GM23338 (cell line): ENCODE measurements around the gene FBXW7. TPM values are rescaled to one million over a fixed set of nuclear protein-coding genes. Genes with fewer than 3 reads are reported as not detected.

Experiments
- ATAC-seq: fragments of 200-7000 bp; cut with Tn5 transposase; 3 replicates; pipeline ENCODE4 v1.9.1; 2020
- DNase-seq: peaks from one replicate; pipeline ENCODE4 v3.0.0-alpha.2; 2015; ENCODE audit warnings: low spot score
- H2AFZ ChIP-seq: fragments of 200-600 bp; sonication (generic); 2 replicates; pipeline ENCODE4 v1.8.0; 2016; ENCODE audit warnings: antibody characterized with exemption, mild to moderate bottlenecking, moderate library complexity
- H3F3A ChIP-seq: fragments of 200-600 bp; sonication (generic); replicated peaks from 2 replicates; pipeline ENCODE4 v1.8.0; 2017; ENCODE audit warnings: antibody characterized with exemption, mixed run types, low read depth
- H3K27ac ChIP-seq: fragments of 200-600 bp; sonication (generic); 2 replicates; pipeline ENCODE4 v1.6.1; 2016; ENCODE audit warnings: low read depth
- H3K27me3 ChIP-seq: fragments of 200-600 bp; sonication (generic); 2 replicates; pipeline ENCODE4 v1.8.0; 2016; ENCODE audit warnings: mild to moderate bottlenecking, mixed run types, moderate library complexity; ENCODE audit not compliant: insufficient read depth
- H3K36me3 ChIP-seq: fragments of 200-600 bp; sonication (generic); 2 replicates; pipeline ENCODE4 v1.8.0; 2016; ENCODE audit warnings: mild to moderate bottlenecking; ENCODE audit not compliant: insufficient read depth
- H3K4me1 ChIP-seq: fragments of 200-600 bp; sonication (generic); 2 replicates; pipeline ENCODE4 v1.8.0; 2016; ENCODE audit warnings: mild to moderate bottlenecking, moderate library complexity; ENCODE audit not compliant: insufficient read depth
- H3K4me2 ChIP-seq: fragments of 200-600 bp; sonication (generic); 2 replicates; pipeline ENCODE4 v1.7.1; 2017; ENCODE audit warnings: mixed run types
- H3K4me3 ChIP-seq: fragments of 200-600 bp; sonication (generic); 2 replicates; pipeline ENCODE4 v1.6.1; 2016; ENCODE audit warnings: mixed run types
- H3K79me2 ChIP-seq: fragments of 200-600 bp; sonication (generic); replicated peaks from 2 replicates; pipeline ENCODE4 v1.8.0; 2017; ENCODE audit warnings: mild to moderate bottlenecking; ENCODE audit not compliant: insufficient read depth
- H3K9me2 ChIP-seq: fragments of 200-600 bp; sonication (generic); 2 replicates; pipeline ENCODE4 v1.8.0; 2017; ENCODE audit not compliant: insufficient read depth
- H4K20me1 ChIP-seq: fragments of 200-600 bp; sonication (generic); replicated peaks from 2 replicates; pipeline ENCODE4 v1.8.0; 2017; ENCODE audit warnings: mild to moderate bottlenecking; ENCODE audit not compliant: insufficient read depth
- H3K27ac Mint-ChIP-seq: 2 replicates; pipeline ENCODE4 v1.8.0; 2020; ENCODE audit warnings: inconsistent platforms, mild to moderate bottlenecking, moderate library complexity, mixed read lengths
- H3K27me3 Mint-ChIP-seq: 3 replicates; pipeline ENCODE4 v1.8.0; 2022; ENCODE audit warnings: low read depth, mild to moderate bottlenecking, moderate library complexity, mixed read lengths, inconsistent platforms; ENCODE audit not compliant: insufficient read depth, poor library complexity
- H3K36me3 Mint-ChIP-seq: 3 replicates; pipeline ENCODE4 v1.8.0; 2021; ENCODE audit warnings: low read depth, mild to moderate bottlenecking, inconsistent platforms, moderate library complexity, mixed read lengths
- H3K4me1 Mint-ChIP-seq: 3 replicates; pipeline ENCODE4 v1.8.0; 2020; ENCODE audit warnings: mild to moderate bottlenecking, inconsistent platforms, mixed read lengths
- H3K4me3 Mint-ChIP-seq: 3 replicates; pipeline ENCODE4 v1.8.0; 2021; ENCODE audit warnings: moderate library complexity, mild to moderate bottlenecking, inconsistent platforms, mixed read lengths
- H3K9me3 Mint-ChIP-seq: 3 replicates; pipeline ENCODE4 v1.8.0; 2020; ENCODE audit warnings: moderate library complexity, mild to moderate bottlenecking, inconsistent platforms, mixed read lengths
- CREB1 ChIP-seq: fragments of 250-450 bp; sonication (Bioruptor Pico); IDR thresholded peaks from 2 replicates; pipeline ENCODE4 v1.5.0; 2020; ENCODE audit warnings: low read depth, mild to moderate bottlenecking, moderate library complexity
- EZH2 ChIP-seq: fragments of 200-600 bp; sonication (generic); IDR thresholded peaks from one replicate; pipeline ENCODE4 v1.8.0; 2017; ENCODE audit warnings: antibody characterized with exemption, mild to moderate bottlenecking, low read depth; ENCODE audit not compliant: unreplicated experiment
- JUNB ChIP-seq: IDR thresholded peaks from one replicate; pipeline ENCODE4 v1.6.1; 2016; ENCODE audit warnings: antibody characterized with exemption; ENCODE audit not compliant: unreplicated experiment
- POLR2AphosphoS5 ChIP-seq: IDR thresholded peaks from 2 replicates; pipeline ENCODE4 v1.6.1; 2016; ENCODE audit warnings: antibody characterized with exemption, low read depth
- ZNF114 ChIP-seq: fragments of 250-450 bp; sonication (Bioruptor Pico); IDR thresholded peaks from 2 replicates; pipeline ENCODE4 v1.5.0; 2020; ENCODE audit warnings: mild to moderate bottlenecking, moderate library complexity
- ZNF331 ChIP-seq: fragments of 250-450 bp; sonication (Bioruptor Pico); IDR thresholded peaks from 2 replicates; pipeline ENCODE4 v1.5.0; 2020; ENCODE audit warnings: low read depth, mild to moderate bottlenecking, moderate library complexity
- polyA plus RNA-seq: library from polyadenylated mRNA; unstranded; fragments of >200 nt; fragmentation: Nextera tagmentation; extraction: Ambion mirVana; gene quantifications from 2 replicates; pipeline ENCODE4 v1.2.1, GENCODE V29; 2016
- total RNA-seq: library from RNA; depleted of rRNA; stranded (reverse); fragments of >200 nt; shearing (Covaris generic); gene quantifications from 2 replicates; pipeline ENCODE4 v1.2.3, GENCODE V29; 2014
- TF ChIP-seq, protein P1 (sequence below), 2 experiments: fragments of 200-600 bp in 1 of 2; sonication (generic) in 1 of 2; conservative IDR thresholded peaks; 2 replicates each; pipeline versions ENCODE4 v1.5.1 to v1.6.1; 2016 to 2017; ENCODE audit warnings: antibody characterized with exemption in 2 of 2, low read depth in 2 of 2, mild to moderate bottlenecking in 2 of 2, moderate library complexity in 1 of 2
- TF ChIP-seq, protein P2 (sequence below): IDR thresholded peaks from 2 replicates; pipeline ENCODE4 v1.6.1; 2016; ENCODE audit warnings: antibody characterized with exemption

The FBXW7 gene
- total and polyA plus RNA-seq, 2 experiments from 2014 or later, result 25.8 to 34.7 TPM

DNA sequence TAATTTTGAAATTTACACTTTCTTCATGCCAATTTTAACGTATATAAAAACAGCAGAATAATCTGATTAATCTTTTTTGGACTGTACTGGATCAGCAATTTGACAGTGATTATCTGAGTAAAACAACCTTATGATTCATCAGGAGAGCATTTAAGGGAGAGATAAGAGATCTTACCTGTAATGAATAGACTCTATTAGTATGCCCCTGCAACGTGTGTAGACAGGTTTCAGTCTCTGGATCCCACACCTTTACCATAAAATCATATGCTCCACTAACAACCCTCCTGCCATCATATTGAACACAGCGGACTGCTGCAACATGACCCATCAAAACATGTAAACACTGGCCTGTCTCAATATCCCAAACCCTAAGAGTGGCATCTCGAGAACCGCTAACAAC lies 210.1 kb downstream of the FBXW7 start:
- Histone ChIP-seq H3K79me2 (no peaks in the 10 kb centered on the region), H3F3A (no peaks in the 10 kb centered on the region), H3K27me3 (no peaks in the 10 kb centered on the region), H3K9me2 (no peaks in the 10 kb centered on the region), H3K4me2 (no peak overlapping the region), H3K27ac (no peak overlapping the region), H3K4me1 (no peaks in the 10 kb centered on the region), H3K36me3 (peaks cover 4% of the 10 kb centered on the region; the same call in 1 of the 2 replicates), H4K20me1 (no peaks in the 10 kb centered on the region), H2AFZ (no peak overlapping the region), H3K4me3 (no peak overlapping the region)
- no peaks in the 10 kb centered on the region for H3K4me1 Mint-ChIP-seq
- DNase-seq, result no peak
- no peak overlapping the region for H3K4me3 Mint-ChIP-seq
- ATAC-seq, result no peak
- no peaks in the 10 kb centered on the region for H3K9me3 Mint-ChIP-seq
- H3K27ac Mint-ChIP-seq, result no peak overlapping the region
- H3K27me3 Mint-ChIP-seq, result no peaks in the 10 kb centered on the region
- H3K36me3 Mint-ChIP-seq, result peaks cover 8% of the 10 kb centered on the region
- TF ChIP-seq EZH2 (no peak), ZNF331 (no peak), CREB1 (CRISPR knock-in tag) (no peak), ZNF114 (CRISPR knock-in tag) (no peak), POLR2AphosphoS5 (no peak)
- TF ChIP-seq, protein P1, sequence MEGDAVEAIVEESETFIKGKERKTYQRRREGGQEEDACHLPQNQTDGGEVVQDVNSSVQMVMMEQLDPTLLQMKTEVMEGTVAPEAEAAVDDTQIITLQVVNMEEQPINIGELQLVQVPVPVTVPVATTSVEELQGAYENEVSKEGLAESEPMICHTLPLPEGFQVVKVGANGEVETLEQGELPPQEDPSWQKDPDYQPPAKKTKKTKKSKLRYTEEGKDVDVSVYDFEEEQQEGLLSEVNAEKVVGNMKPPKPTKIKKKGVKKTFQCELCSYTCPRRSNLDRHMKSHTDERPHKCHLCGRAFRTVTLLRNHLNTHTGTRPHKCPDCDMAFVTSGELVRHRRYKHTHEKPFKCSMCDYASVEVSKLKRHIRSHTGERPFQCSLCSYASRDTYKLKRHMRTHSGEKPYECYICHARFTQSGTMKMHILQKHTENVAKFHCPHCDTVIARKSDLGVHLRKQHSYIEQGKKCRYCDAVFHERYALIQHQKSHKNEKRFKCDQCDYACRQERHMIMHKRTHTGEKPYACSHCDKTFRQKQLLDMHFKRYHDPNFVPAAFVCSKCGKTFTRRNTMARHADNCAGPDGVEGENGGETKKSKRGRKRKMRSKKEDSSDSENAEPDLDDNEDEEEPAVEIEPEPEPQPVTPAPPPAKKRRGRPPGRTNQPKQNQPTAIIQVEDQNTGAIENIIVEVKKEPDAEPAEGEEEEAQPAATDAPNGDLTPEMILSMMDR (conservative IDR thresholded peaks at IDR 0.05; ENCODE audit: low read depth in 2 of 2), result no peak
- TF ChIP-seq, protein P2, sequence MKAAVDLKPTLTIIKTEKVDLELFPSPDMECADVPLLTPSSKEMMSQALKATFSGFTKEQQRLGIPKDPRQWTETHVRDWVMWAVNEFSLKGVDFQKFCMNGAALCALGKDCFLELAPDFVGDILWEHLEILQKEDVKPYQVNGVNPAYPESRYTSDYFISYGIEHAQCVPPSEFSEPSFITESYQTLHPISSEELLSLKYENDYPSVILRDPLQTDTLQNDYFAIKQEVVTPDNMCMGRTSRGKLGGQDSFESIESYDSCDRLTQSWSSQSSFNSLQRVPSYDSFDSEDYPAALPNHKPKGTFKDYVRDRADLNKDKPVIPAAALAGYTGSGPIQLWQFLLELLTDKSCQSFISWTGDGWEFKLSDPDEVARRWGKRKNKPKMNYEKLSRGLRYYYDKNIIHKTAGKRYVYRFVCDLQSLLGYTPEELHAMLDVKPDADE, result no peak

DNA sequence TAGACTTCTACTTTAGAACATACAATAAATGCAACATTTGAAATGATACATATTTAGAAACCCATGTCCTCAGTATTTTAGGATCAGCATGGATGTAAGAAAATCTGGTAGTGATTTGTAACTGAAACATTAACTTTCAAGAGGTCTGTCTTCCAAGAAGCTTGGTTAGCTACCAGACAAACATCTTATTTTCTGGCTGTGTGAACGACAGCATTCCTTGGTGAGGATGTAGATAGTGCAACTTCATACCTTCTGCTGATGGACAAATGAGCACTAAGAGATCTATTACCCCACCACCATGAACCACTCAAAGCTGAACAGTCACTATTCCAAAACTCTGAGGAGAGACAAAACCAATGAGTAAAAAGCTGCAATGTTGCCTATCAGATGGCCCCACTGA lies 212.7 kb downstream of the FBXW7 start:
- H3F3A ChIP-seq, result no peaks in the 10 kb centered on the region
- Mint-ChIP-seq H3K4me3 (no peak overlapping the region), H3K4me1 (peaks cover under 1% of the 10 kb centered on the region; the same call in 2 of the 3 replicates), H3K36me3 (peaks cover 8% of the 10 kb centered on the region), H3K27me3 (no peaks in the 10 kb centered on the region), H3K27ac (no peak overlapping the region), H3K9me3 (no peaks in the 10 kb centered on the region)
- H3K9me2 ChIP-seq, result no peaks in the 10 kb centered on the region
- H3K4me1 ChIP-seq, result no peaks in the 10 kb centered on the region
- no peak overlapping the region for H3K4me3 ChIP-seq
- no peak overlapping the region for H2AFZ ChIP-seq
- H4K20me1 ChIP-seq, result no peaks in the 10 kb centered on the region
- no peak overlapping the region for H3K27ac ChIP-seq
- H3K79me2 ChIP-seq, result no peaks in the 10 kb centered on the region
- peaks cover 4% of the 10 kb centered on the region; the same call in 1 of the 2 replicates for H3K36me3 ChIP-seq
- H3K4me2 ChIP-seq, result no peak overlapping the region
- TF ChIP-seq EZH2, result no peak
- no peak for TF ChIP-seq JUNB
- TF ChIP-seq, protein P1 (conservative IDR thresholded peaks at IDR 0.05; ENCODE audit: low read depth in 2 of 2), result no peak
- no peak for DNase-seq
- H3K27me3 ChIP-seq, result no peaks in the 10 kb centered on the region
- ATAC-seq, result no peak
